NCI-H1694 treated with DMSO at 0.1 percent for 48 hours (cell line): ENCODE data around the gene EEFSEC.

ENCODE experiments used
- DNase-seq: peaks from one replicate; lab custom pipeline; 2025; lab: John Stamatoyannopoulos, UW

The EEFSEC gene

GRCh38 chr3:128217702-128218547, 64.6 kb downstream of the EEFSEC start:
- DNase-seq = no peak

- DNase-seq = no peak
These were observed 65.4 kb downstream of the EEFSEC start for GRCh38 chr3:128218548-128219257.

GRCh38 chr3:128221328-128221727, 68.0 kb downstream of the EEFSEC start:
- DNase-seq = no peak

GRCh38 chr3:128222796-128223385, 69.6 kb downstream of the EEFSEC start:
- no peak for DNase-seq

- no peak for DNase-seq
These were observed 73.0 kb downstream of the EEFSEC start for GRCh38 chr3:128226186-128226725.

GRCh38 chr3:128226795-128227395, 73.6 kb downstream of the EEFSEC start:
- peak; percentile 10 for DNase-seq

- no peak for DNase-seq
These were observed 74.2 kb downstream of the EEFSEC start for GRCh38 chr3:128227507-128227906.

- DNase-seq = no peak
These were observed 75.2 kb downstream of the EEFSEC start for GRCh38 chr3:128228366-128228910.

- no peak for DNase-seq
These were observed 76.0 kb downstream of the EEFSEC start for GRCh38 chr3:128229106-128229857.

- no peak for DNase-seq
These were observed 78.3 kb downstream of the EEFSEC start for GRCh38 chr3:128231606-128232005.

- no peak for DNase-seq
These were observed 79.3 kb downstream of the EEFSEC start for GRCh38 chr3:128232376-128233178.

- DNase-seq = no peak
These were observed 82.1 kb downstream of the EEFSEC start for GRCh38 chr3:128235207-128235926.

GRCh38 chr3:128236657-128237056, 83.4 kb downstream of the EEFSEC start:
- peak; percentile 27 for DNase-seq

- DNase-seq = no peak
These were observed 84.3 kb downstream of the EEFSEC start for GRCh38 chr3:128237348-128238183.

- no peak for DNase-seq
These were observed 84.9 kb downstream of the EEFSEC start for GRCh38 chr3:128238184-128238489.

- DNase-seq = no peak
These were observed 86.0 kb downstream of the EEFSEC start for GRCh38 chr3:128239304-128239703.

- no peak for DNase-seq
These were observed 87.0 kb downstream of the EEFSEC start for GRCh38 chr3:128240232-128240631.

GRCh38 chr3:128241741-128242140, 88.5 kb downstream of the EEFSEC start:
- no peak for DNase-seq
